Sigmoid colon (tissue), 4 donors: ENCODE measurements around the gene DTWD1.

Experiments used
- EP300 ChIP-seq, 4 donors: sonication (generic); formaldehyde crosslinking; IDR thresholded peaks; one replicate each; pipeline ENCODE4 v1.6.1; 2017; ENCODE audit warnings: antibody characterized with exemption in 4 of 4
- POLR2A ChIP-seq, 2 donors: fragments of 450-650 bp; IDR thresholded peaks; one replicate each; pipeline ENCODE4 v1.6.1; 2016; ENCODE audit warnings: antibody characterized with exemption in 2 of 2, mild to moderate bottlenecking in 2 of 2, moderate library complexity in 2 of 2
- POLR2AphosphoS5 ChIP-seq, 4 donors: sonication (generic); formaldehyde crosslinking; IDR thresholded peaks; one replicate each; pipeline ENCODE4 v1.6.1; 2017; ENCODE audit warnings: antibody characterized with exemption in 4 of 4
- TF ChIP-seq, protein P1 (sequence below), 4 experiments: fragments of 450-650 bp in 3 of 4; fragments of 200-600 bp in 1 of 4; IDR thresholded peaks; one replicate each; pipeline ENCODE4 v1.5.1; 2016 to 2019; ENCODE audit warnings: antibody characterized with exemption in 4 of 4, mild to moderate bottlenecking in 3 of 4, moderate library complexity in 2 of 4

DNA sequence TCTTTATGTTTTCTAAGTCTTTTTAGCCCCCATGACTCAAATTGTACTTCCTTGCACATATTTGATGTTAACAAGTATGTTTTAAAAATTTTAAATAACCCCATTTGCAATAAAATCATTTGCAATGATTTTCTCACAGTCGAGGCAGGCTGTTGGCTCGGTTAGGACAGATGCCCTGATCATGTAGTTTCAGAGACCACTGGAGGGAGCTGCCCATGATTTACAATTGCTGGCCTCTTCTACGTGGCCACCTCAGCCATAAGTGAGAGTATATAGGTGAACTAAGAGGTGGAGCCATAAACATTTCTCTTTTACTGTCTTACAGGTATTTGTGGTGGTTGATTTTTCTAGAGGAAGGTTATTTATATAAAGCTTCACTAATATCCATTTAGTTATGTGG, 1.7 kb downstream of the DTWD1 start:
- TF ChIP-seq, protein P1, sequence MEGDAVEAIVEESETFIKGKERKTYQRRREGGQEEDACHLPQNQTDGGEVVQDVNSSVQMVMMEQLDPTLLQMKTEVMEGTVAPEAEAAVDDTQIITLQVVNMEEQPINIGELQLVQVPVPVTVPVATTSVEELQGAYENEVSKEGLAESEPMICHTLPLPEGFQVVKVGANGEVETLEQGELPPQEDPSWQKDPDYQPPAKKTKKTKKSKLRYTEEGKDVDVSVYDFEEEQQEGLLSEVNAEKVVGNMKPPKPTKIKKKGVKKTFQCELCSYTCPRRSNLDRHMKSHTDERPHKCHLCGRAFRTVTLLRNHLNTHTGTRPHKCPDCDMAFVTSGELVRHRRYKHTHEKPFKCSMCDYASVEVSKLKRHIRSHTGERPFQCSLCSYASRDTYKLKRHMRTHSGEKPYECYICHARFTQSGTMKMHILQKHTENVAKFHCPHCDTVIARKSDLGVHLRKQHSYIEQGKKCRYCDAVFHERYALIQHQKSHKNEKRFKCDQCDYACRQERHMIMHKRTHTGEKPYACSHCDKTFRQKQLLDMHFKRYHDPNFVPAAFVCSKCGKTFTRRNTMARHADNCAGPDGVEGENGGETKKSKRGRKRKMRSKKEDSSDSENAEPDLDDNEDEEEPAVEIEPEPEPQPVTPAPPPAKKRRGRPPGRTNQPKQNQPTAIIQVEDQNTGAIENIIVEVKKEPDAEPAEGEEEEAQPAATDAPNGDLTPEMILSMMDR (IDR thresholded peaks at IDR 0.05) = no peak
- no peak for TF ChIP-seq POLR2A (IDR thresholded peaks at IDR 0.05)
- TF ChIP-seq EP300 (IDR thresholded peaks at IDR 0.05) = no peak
- no peak for TF ChIP-seq POLR2AphosphoS5 (IDR thresholded peaks at IDR 0.05)
